ENCODE measurements around the gene CCDC9B.

The CCDC9B gene

GRCh38 chr15:40332113-40332781, 8.5 kb downstream of the CCDC9B start:
- TF ChIP-seq CTCF (IDR thresholded peaks at IDR 0.05; ENCODE audit: low read depth, low read length): no peak
- H3K4me3 ChIP-seq (ENCODE audit: low read depth, low read length): no peak overlapping the region

- TF ChIP-seq CTCF (IDR thresholded peaks at IDR 0.05; ENCODE audit: low read depth, low read length): no peak
- no peak overlapping the region for H3K4me3 ChIP-seq (ENCODE audit: low read depth, low read length)
Measured at GRCh38 chr15:40331637-40332036, 9.1 kb downstream of the CCDC9B start.

GRCh38 chr15:40331026-40331425, 9.7 kb downstream of the CCDC9B start:
- no peak overlapping the region for H3K4me3 ChIP-seq (ENCODE audit: low read depth, low read length)
- no peak for TF ChIP-seq CTCF (IDR thresholded peaks at IDR 0.05; ENCODE audit: low read depth, low read length)

DNA sequence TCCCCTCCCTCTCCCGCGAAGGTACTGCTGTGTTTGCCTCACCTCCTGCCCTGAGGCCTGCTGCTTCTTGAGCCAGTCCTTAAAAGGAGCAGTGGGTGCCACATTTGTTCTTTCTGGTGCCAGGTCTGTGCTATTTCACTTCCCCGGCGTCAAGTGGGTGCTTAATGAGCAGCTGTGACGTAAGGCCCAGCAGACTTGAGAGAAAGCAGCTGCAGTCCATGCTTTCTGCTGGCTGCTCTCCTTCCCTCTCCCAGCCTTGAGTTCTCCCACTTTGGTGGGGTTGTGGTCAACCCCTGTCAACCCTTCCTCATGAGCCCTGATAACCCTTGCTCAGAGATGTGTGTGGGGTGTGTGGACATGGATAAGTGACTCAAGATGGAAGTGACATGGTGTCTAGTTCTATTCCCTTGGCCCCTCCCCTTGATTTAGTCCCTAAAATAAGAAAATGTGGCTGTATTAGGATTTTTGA, 10.3 kb downstream of the CCDC9B start:
- no peak for TF ChIP-seq CTCF (IDR thresholded peaks at IDR 0.05; ENCODE audit: low read depth, low read length)
- no peak overlapping the region for H3K4me3 ChIP-seq (ENCODE audit: low read depth, low read length)

DNA sequence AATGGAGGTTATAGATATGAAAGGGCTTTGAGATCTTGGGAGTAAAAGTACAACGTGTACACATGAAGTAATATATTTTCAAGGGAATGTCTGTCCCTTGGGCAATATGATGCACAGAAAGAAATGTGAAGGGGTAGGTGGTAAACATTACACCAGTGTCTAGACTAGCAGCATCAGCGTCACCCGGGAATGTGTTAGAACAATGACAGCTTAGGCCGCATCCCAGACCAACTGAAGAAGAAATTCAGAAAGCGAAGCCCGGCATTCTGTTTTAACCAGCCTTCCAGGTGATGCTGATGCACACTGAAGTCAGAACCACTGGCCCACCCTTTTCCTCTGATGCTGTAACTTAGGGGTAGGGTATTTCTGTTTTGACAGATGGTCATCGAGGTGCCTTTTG, 10.9 kb downstream of the CCDC9B start:
- no peak overlapping the region for H3K4me3 ChIP-seq (ENCODE audit: low read depth, low read length)
- TF ChIP-seq CTCF (IDR thresholded peaks at IDR 0.05; ENCODE audit: low read depth, low read length): no peak

- H3K4me3 ChIP-seq (ENCODE audit: low read depth, low read length): no peak overlapping the region; the same call in 1 of the 2 replicates
- TF ChIP-seq CTCF (IDR thresholded peaks at IDR 0.05; ENCODE audit: low read depth, low read length): no peak
Measured at GRCh38 chr15:40328751-40329150, 12.0 kb downstream of the CCDC9B start.

- no peak for TF ChIP-seq CTCF (IDR thresholded peaks at IDR 0.05; ENCODE audit: low read depth, low read length)
- no peak overlapping the region; the same call in 1 of the 2 replicates for H3K4me3 ChIP-seq (ENCODE audit: low read depth, low read length)
Measured at GRCh38 chr15:40328176-40328575, 12.6 kb downstream of the CCDC9B start.
